Epidermal melanocyte (primary cell): ENCODE results near the gene ETV3.

ENCODE experiments used
- DNase-seq: peaks from one replicate; pipeline ENCODE4 v3.0.0; 2011; ENCODE audit warnings: low spot score; ENCODE audit not compliant: insufficient read length

Gene ETV3

GRCh38 chr1:157162345-157162744 lies 24.1 kb upstream of the ETV3 start:
- DNase-seq, result no peak

- DNase-seq, result no peak
Measured at GRCh38 chr1:157161901-157162300, 23.7 kb upstream of the ETV3 start.

- DNase-seq, result no peak
Measured at GRCh38 chr1:157158967-157159366, 20.8 kb upstream of the ETV3 start.

GRCh38 chr1:157157501-157158190 lies 19.5 kb upstream of the ETV3 start:
- DNase-seq, result no peak

GRCh38 chr1:157156058-157156541 lies 17.9 kb upstream of the ETV3 start:
- DNase-seq, result no peak

GRCh38 chr1:157155658-157156057 lies 17.5 kb upstream of the ETV3 start:
- DNase-seq, result no peak

- no peak for DNase-seq
Measured at GRCh38 chr1:157154940-157155514, 16.8 kb upstream of the ETV3 start.

GRCh38 chr1:157154291-157154690 lies 16.1 kb upstream of the ETV3 start:
- no peak for DNase-seq

GRCh38 chr1:157153746-157154145 lies 15.6 kb upstream of the ETV3 start:
- no peak for DNase-seq

- DNase-seq, result no peak
Measured at GRCh38 chr1:157152510-157152909, 14.3 kb upstream of the ETV3 start.

GRCh38 chr1:157151506-157151905 lies 13.3 kb upstream of the ETV3 start:
- no peak for DNase-seq

- DNase-seq, result no peak
Measured at GRCh38 chr1:157151073-157151472, 12.9 kb upstream of the ETV3 start.

GRCh38 chr1:157150631-157151030 lies 12.4 kb upstream of the ETV3 start:
- DNase-seq, result no peak

- DNase-seq, result no peak
Measured at GRCh38 chr1:157147906-157148700, 9.9 kb upstream of the ETV3 start.

GRCh38 chr1:157147037-157147436 lies 8.8 kb upstream of the ETV3 start:
- no peak for DNase-seq

GRCh38 chr1:157146244-157146643 lies 8.0 kb upstream of the ETV3 start:
- DNase-seq, result no peak

GRCh38 chr1:157145076-157145475 lies 6.9 kb upstream of the ETV3 start:
- no peak for DNase-seq

- no peak for DNase-seq
Measured at GRCh38 chr1:157144509-157144908, 6.3 kb upstream of the ETV3 start.

- no peak for DNase-seq
Measured at GRCh38 chr1:157142765-157143423, 4.7 kb upstream of the ETV3 start.

- no peak for DNase-seq
Measured at GRCh38 chr1:157142201-157142600, 4.0 kb upstream of the ETV3 start.

GRCh38 chr1:157141212-157141855 lies 3.1 kb upstream of the ETV3 start:
- DNase-seq, result no peak
